Left renal pelvis (tissue), 4 donors: ENCODE results near the gene FBXO4. TPM values are rescaled to one million over a fixed set of nuclear protein-coding genes. Genes with fewer than 3 reads are reported as not detected.
"Not testable (repeated sequence)": the region's sequence is repeated elsewhere in the genome, so short reads cannot be mapped to it uniquely, and the experiment has no call there.

Experiments used
- DNase-seq, 4 donors: peaks; one replicate each; pipeline ENCODE4 v3.0.0-alpha.2; 2013; ENCODE audit warnings: low read depth in 4 of 4, low spot score in 3 of 4
- polyA plus RNA-seq, 4 donors: library from polyadenylated mRNA; unstranded; fragments of 120-200 nt; gene quantifications; one replicate each; pipeline ENCODE4 v1.2.1, GENCODE V29; 2013; ENCODE audit not compliant: insufficient read length in 4 of 4

Gene FBXO4
- polyA plus RNA-seq, 4 donors = 12.0 to 17.1 (median 14.8) TPM

- DNase-seq = peak; percentile 18 to 33 (median 25)
Observed at GRCh38 chr5:41980396-41980795, 55.3 kb downstream of the FBXO4 start.

- no peak for DNase-seq
Observed at GRCh38 chr5:41980870-41981269, 55.8 kb downstream of the FBXO4 start.

GRCh38 chr5:41982858-41983257 lies 57.8 kb downstream of the FBXO4 start:
- not testable (repeated sequence) for DNase-seq

- no peak for DNase-seq
Observed at GRCh38 chr5:41983284-41983683, 58.2 kb downstream of the FBXO4 start.

- DNase-seq = no peak
Observed at GRCh38 chr5:41985945-41986695, 61.0 kb downstream of the FBXO4 start.

Other genes with a start within 250 kb of the FBXO4 start
- 10 to 100 TPM; 27.5 to 57.8 (median 53.4) TPM for gene OXCT1, start 54.9 kb upstream of the FBXO4 start, polyA plus RNA-seq
- 10 to 100 TPM; 25.3 to 44.2 (median 31.8) TPM for gene RIMOC1, start 20.9 kb upstream of the FBXO4 start, polyA plus RNA-seq